HepG2 (cell line): ENCODE data around the gene COL8A1. TPM values are rescaled to one million over a fixed set of nuclear protein-coding genes. Genes with fewer than 3 reads are reported as not detected.
A peak's percentile ranks its signal among the peaks of the same experiment; 100 is the strongest.

Source experiments
- ATAC-seq: fragments of 200-7000 bp; cut with Tn5 transposase; 3 replicates; pipeline ENCODE4 v1.9.1; 2020; ENCODE audit warnings: mild to moderate bottlenecking, moderate library complexity
- BruUV-seq: library from RNA; stranded (reverse); fragments of 400-500 nt; replicated peaks from 2 replicates; lab custom pipeline; 2021; lab: Mats Ljungman, UMichigan
- CTCF ChIA-PET: fragments of 300-600 bp; formaldehyde crosslinking; extraction: SDS; loops from one replicate; lab custom pipeline; 2021; ENCODE audit warnings: low total read pairs, inconsistent platforms, low intra/inter-chr PET ratio; lab: Yijun Ruan, JAX
- POLR2A ChIA-PET: fragments of 350-600 bp; sonication (Branson Sonifier 250); formaldehyde crosslinking; loops from one replicate; lab custom pipeline; 2020; ENCODE audit warnings: antibody characterized with exemption, inconsistent platforms; lab: Yijun Ruan, JAX
- DNase-seq: peaks from one replicate; pipeline ENCODE4 v3.0.0-alpha.2; 2015; ENCODE audit warnings: low spot score
- FAIRE-seq: peaks from 3 replicates; lab custom pipeline; 2011; peaks lifted over from hg19 to GRCh38; lab: Jason Lieb, UNC
- H2AFZ ChIP-seq: one replicate; pipeline ENCODE4 v1.6.1; 2011; ENCODE audit warnings: low read length, inconsistent platforms
- H3K27ac ChIP-seq: fragments of 300-600 bp; 3 replicates; pipeline ENCODE4 v1.8.0; 2011; ENCODE audit warnings: mixed run types, mild to moderate bottlenecking, mixed read lengths, low read length, inconsistent platforms; ENCODE audit not compliant: insufficient read depth; ENCODE audit errors: extremely low read length
- H3K27me3 ChIP-seq, 2 experiments: fragments of 200-600 bp in 1 of 2; 2 replicates in 1 of 2; 3 replicates in 1 of 2; pipeline versions ENCODE4 v1.6.0 to v1.8.0; 2011; ENCODE audit warnings: low read length in 2 of 2, mild to moderate bottlenecking in 2 of 2, moderate library complexity in 2 of 2, inconsistent platforms in 1 of 2; ENCODE audit not compliant: insufficient read depth in 2 of 2, control insufficient read depth in 1 of 2
- H3K36me3 ChIP-seq, 2 experiments: fragments of 200-600 bp in 1 of 2; replicated peaks in 1 of 2; 2 replicates in 1 of 2; 3 replicates in 1 of 2; pipeline versions ENCODE4 v1.5.1 to v1.8.0; 2011; ENCODE audit warnings: low read length in 2 of 2, inconsistent platforms in 1 of 2; ENCODE audit not compliant: insufficient read depth in 2 of 2, control insufficient read depth in 1 of 2
- H3K4me1 ChIP-seq: 2 replicates; pipeline ENCODE4 v1.5.1; 2012; ENCODE audit warnings: low read length, inconsistent platforms; ENCODE audit not compliant: insufficient read depth
- H3K4me2 ChIP-seq: 2 replicates; pipeline ENCODE4 v1.6.0; 2011; ENCODE audit warnings: low read depth, low read length, inconsistent platforms
- H3K4me3 ChIP-seq, 3 experiments: fragments of 200-600 bp in 1 of 3; sonication (generic), shearing (Covaris generic) in 1 of 3; replicated peaks in 1 of 3; 2 replicates each; pipeline ENCODE4 v1.5.1; 2011 to 2016; ENCODE audit warnings: low read length in 3 of 3, inconsistent platforms in 2 of 3, low read depth in 2 of 3, mild to moderate bottlenecking in 2 of 3, control low read depth in 1 of 3, mixed read lengths in 1 of 3; ENCODE audit not compliant: insufficient read depth in 1 of 3
- H3K79me2 ChIP-seq: one replicate; pipeline ENCODE4 v1.6.1; 2011; ENCODE audit warnings: low read length, inconsistent platforms; ENCODE audit not compliant: insufficient read depth
- H3K9ac ChIP-seq: 2 replicates; pipeline ENCODE4 v1.6.0; 2011; ENCODE audit warnings: mild to moderate bottlenecking, low read depth, low read length, inconsistent platforms; ENCODE audit not compliant: insufficient read depth
- H3K9me3 ChIP-seq: 2 replicates; pipeline ENCODE4 v1.5.1; 2012; ENCODE audit warnings: mild to moderate bottlenecking, low read length
- H4K20me1 ChIP-seq: 2 replicates; pipeline ENCODE4 v1.6.0; 2011; ENCODE audit warnings: inconsistent platforms, mild to moderate bottlenecking, low read length, moderate library complexity; ENCODE audit not compliant: insufficient read depth
- FUBP1 ChIP-seq: sonication (generic); formaldehyde crosslinking; IDR thresholded peaks from 2 replicates; pipeline ENCODE4 v1.5.1; 2020; ENCODE audit warnings: missing genetic modification reagents, mild to moderate bottlenecking, borderline replicate concordance
- MEIS1 ChIP-seq: sonication (generic); formaldehyde crosslinking; IDR thresholded peaks from 2 replicates; pipeline ENCODE4 v1.9.0; 2021; ENCODE audit warnings: mild to moderate bottlenecking, missing genetic modification reagents, moderate library complexity, borderline replicate concordance
- MTA3 ChIP-seq: sonication (generic); formaldehyde crosslinking; IDR thresholded peaks from 2 replicates; pipeline ENCODE4 v1.4.0; 2020; ENCODE audit warnings: missing genetic modification reagents
- POLR2G ChIP-seq: fragments of 200-400 bp; formaldehyde crosslinking; IDR thresholded peaks from 2 replicates; pipeline ENCODE4 v1.6.1; 2018; ENCODE audit warnings: mild to moderate bottlenecking, low read depth, low read length, moderate library complexity
- SOX6 ChIP-seq, 2 experiments: fragments of 450-650 bp in 1 of 2; sonication (generic) in 1 of 2; formaldehyde crosslinking in 1 of 2; IDR thresholded peaks; 2 replicates each; pipeline versions ENCODE4 v1.4.0 to v1.6.1; 2017 to 2020; ENCODE audit warnings: antibody characterized with exemption in 1 of 2, mild to moderate bottlenecking in 1 of 2, missing genetic modification reagents in 1 of 2
- ZNF260 ChIP-seq: sonication (generic); formaldehyde crosslinking; IDR thresholded peaks from 2 replicates; pipeline ENCODE4 v1.4.0; 2020; ENCODE audit warnings: missing genetic modification reagents, low read depth, mild to moderate bottlenecking, borderline replicate concordance
- ZNF570 ChIP-seq: sonication (generic); formaldehyde crosslinking; IDR thresholded peaks from 2 replicates; pipeline ENCODE4 v1.4.0; 2020; ENCODE audit warnings: mild to moderate bottlenecking, missing genetic modification reagents, borderline replicate concordance
- WGBS: methylation state at CpG from one replicate; pipeline ENCODE4 v1.1.6; 2017; ENCODE audit warnings: low lambda C conversion rate; 5-methylcytosine and 5-hydroxymethylcytosine counted together
- in situ Hi-C: cut with HindIII; loops from 2 replicates; pipeline ENCODE4 v1.10.0; 2017; ENCODE audit warnings: low pct_unique_long_range_greater_than_20kb; ENCODE audit not compliant: extremely low pct_ligation_motif_present
- intact Hi-C: fragments of 100-400 bp; cut with micrococcal nuclease; formaldehyde crosslinking; loops from one replicate; pipeline ENCODE4 v1.10.0; 2022; ENCODE audit not compliant: unreplicated experiment
- polyA plus RNA-seq, 8 experiments: library from polyadenylated mRNA; depleted of rRNA in 3 of 8; stranded (reverse) in 7 of 8; unstranded in 1 of 8; fragments of >200 nt; fragmentation: Illumina TruSeq in 4 of 8; extraction: Trizol in 4 of 8; gene quantifications; 2 replicates each; pipeline versions ENCODE4 v1.2.1 to v1.2.3, GENCODE V29; 2011 to 2016; ENCODE audit warnings: low read depth in 4 of 8, missing spikeins in 1 of 8, mixed read lengths in 1 of 8; ENCODE audit not compliant: insufficient read depth in 1 of 8
- total RNA-seq, 5 experiments: library from RNA; depleted of rRNA; stranded (reverse); fragments of >200 nt; fragmentation: Illumina TruSeq; extraction: Trizol; gene quantifications; 2 replicates each; pipeline ENCODE4 v1.2.3, GENCODE V29; 2016; ENCODE audit warnings: low read depth in 1 of 5

COL8A1 gene
- total and polyA plus RNA-seq, 2 of the 13 experiments (the other 11 are each of a cell fraction or from before 2014, with no cell fraction given): not detected

- Histone ChIP-seq H3K4me2 (no peak overlapping the region), H3K4me1 (peaks cover 37% of the 10 kb centered on the region), H3K27ac (no peak overlapping the region), H3K9ac (no peak overlapping the region), H3K79me2 (peaks cover 13% of the 10 kb centered on the region), H3K27me3 (no peaks in the 10 kb centered on the region), H3K9me3 (no peaks in the 10 kb centered on the region), H4K20me1 (peaks cover 19% of the 10 kb centered on the region), H2AFZ (no peak overlapping the region), H3K36me3 (peaks cover 10 to 17% of the 10 kb centered on the region in 2 experiments), H3K4me3 (no peak overlapping the region)
- in situ Hi-C loops (loop anchor here (25.0 kb wide), 1 partner anchor 742 kb away; no protein-coding TSS in a partner anchor), intact Hi-C loops (no loop called here)
- DNase-seq (no peak), ATAC-seq (no peak), FAIRE-seq (no peak)
- WGBS: 97% methylated on average over 4 of the region's 4 CpGs
- POLR2A ChIA-PET: interaction anchor here (1.4 to 2.1 kb wide), 2 partner anchors 27 to 415 kb away, joined by 3 to 9 read pairs; partner anchors contain the start of genes CMSS1 and TBC1D23
- BruUV-seq: no TSS peak
- CTCF ChIA-PET: no interaction called here
- TF ChIP-seq FUBP1 (no peak), ZNF260 (CRISPR knock-in tag) (no peak), MEIS1 (no peak), ZNF570 (no peak)
These were observed 206.9 kb downstream of the COL8A1 start for GRCh38 chr3:99845331-99845730.

- H3K27ac ChIP-seq: peak overlapping the region; percentile 62
- H3K27me3 ChIP-seq: no peaks in the 10 kb centered on the region
- peaks cover 13% of the 10 kb centered on the region for H3K79me2 ChIP-seq
- no peak overlapping the region for H3K9ac ChIP-seq
- intact Hi-C loops: no loop called here
- H3K36me3 ChIP-seq: peaks cover 14 to 23% of the 10 kb centered on the region in 2 experiments
- BruUV-seq: TSS peak; percentile 44
- H3K4me2 ChIP-seq: no peak overlapping the region
- 96% methylated on average over 2 of the region's 2 CpGs for WGBS
- ChIA-PET POLR2A (interaction anchor here (0.8 to 1.0 kb wide), 2 partner anchors 14 to 415 kb away, joined by 3 to 4 read pairs; partner anchors contain the start of gene TBC1D23), CTCF (no interaction called here)
- no peak for FAIRE-seq
- in situ Hi-C loops: loop anchor here (25.0 kb wide), 1 partner anchor 741 kb away; no protein-coding TSS in a partner anchor
- DNase-seq: no peak
- H4K20me1 ChIP-seq: peaks cover 19% of the 10 kb centered on the region
- H3K4me3 ChIP-seq: no peak overlapping the region
- TF ChIP-seq POLR2G (peak; percentile 59), MTA3 (CRISPR knock-in tag) (no peak), SOX6 (IDR thresholded peaks at IDR 0.05) (no peak), SOX6 (CRISPR knock-in tag; IDR thresholded peaks at IDR 0.05) (0 out of 2 replicates have a peak, but pooled peaks have one; percentile 6)
- H2AFZ ChIP-seq: no peak overlapping the region
- ATAC-seq: no peak
- H3K4me1 ChIP-seq: peaks cover 37% of the 10 kb centered on the region
- H3K9me3 ChIP-seq: no peaks in the 10 kb centered on the region
These were observed 207.6 kb downstream of the COL8A1 start for GRCh38 chr3:99845999-99846398.
